ENCODE measurements around the gene RACK1. TPM values are rescaled to one million over a fixed set of nuclear protein-coding genes. Genes with fewer than 3 reads are reported as not detected.

RACK1 gene
- total and polyA plus RNA-seq, 2 experiments from 2014 or later, result 2,372 to 4,798 TPM

GRCh38 chr5:181212934-181213333 lies 30.8 kb downstream of the RACK1 start:
- DNase-seq (ENCODE audit: low spot score), result no peak
- no peaks in the 10 kb centered on the region for H3K36me3 Mint-ChIP-seq (ENCODE audit: low read depth)

More at GRCh38 chr5:181212934-181213333, 30.8 kb downstream of the RACK1 start:
- no peaks in the 10 kb centered on the region; the same call in 1 of the 2 replicates for H4K20me1 ChIP-seq (replicated peaks; ENCODE audit: insufficient read depth)
- ATAC-seq, result no peak
- H2AFZ ChIP-seq, result no peak overlapping the region
- TF ChIP-seq ZNF114 (CRISPR knock-in tag; IDR thresholded peaks at IDR 0.05), result no peak
- TF ChIP-seq ZNF331 (CRISPR knock-in tag; IDR thresholded peaks at IDR 0.05; ENCODE audit: low read depth), result no peak
- no peak for TF ChIP-seq POLR2AphosphoS5 (IDR thresholded peaks at IDR 0.05; ENCODE audit: low read depth)
- no peak for TF ChIP-seq CTCF (conservative IDR thresholded peaks at IDR 0.05; ENCODE audit: low read depth in 2 of 2)
- TF ChIP-seq CREB1 (CRISPR knock-in tag; IDR thresholded peaks at IDR 0.05; ENCODE audit: low read depth), result no peak
- no peak for TF ChIP-seq ETS1 (IDR thresholded peaks at IDR 0.05)
- no peak for TF ChIP-seq STAT1 (IDR thresholded peaks at IDR 0.05; ENCODE audit: unreplicated experiment)
- TF ChIP-seq EZH2 (IDR thresholded peaks at IDR 0.05; ENCODE audit: low read depth, unreplicated experiment), result no peak
- TF ChIP-seq NANOG (IDR thresholded peaks at IDR 0.05; ENCODE audit: borderline replicate concordance), result no peak
- TF ChIP-seq REST (IDR thresholded peaks at IDR 0.05; ENCODE audit: unreplicated experiment), result no peak
- no peak for TF ChIP-seq ZNF462 (CRISPR knock-in tag; IDR thresholded peaks at IDR 0.05)
- no peak for TF ChIP-seq JUNB (IDR thresholded peaks at IDR 0.05; ENCODE audit: unreplicated experiment)
- no peak for TF ChIP-seq EZH2phosphoT487 (IDR thresholded peaks at IDR 0.05; ENCODE audit: unreplicated experiment)
- peaks cover 12% of the 10 kb centered on the region for H3K27me3 ChIP-seq (ENCODE audit: insufficient read depth)
- no peaks in the 10 kb centered on the region for H3K36me3 ChIP-seq (ENCODE audit: insufficient read depth)
- no peak overlapping the region for H3K27ac ChIP-seq (ENCODE audit: low read depth)
- no peak overlapping the region for H3K4me2 ChIP-seq
- H3K79me2 ChIP-seq (replicated peaks; ENCODE audit: insufficient read depth), result no peaks in the 10 kb centered on the region
- peaks cover 3% of the 10 kb centered on the region; the same call in 1 of the 2 replicates for H3K4me1 ChIP-seq (ENCODE audit: insufficient read depth)
- Mint-ChIP-seq H3K4me3 (no peak overlapping the region), H3K4me1 (peaks cover 8% of the 10 kb centered on the region), H3K9me3 (no peaks in the 10 kb centered on the region; the same call in 2 of the 3 replicates), H3K27ac (no peak overlapping the region), H3K27me3 (ENCODE audit: insufficient read depth, low read depth, poor library complexity) (peaks cover 23% of the 10 kb centered on the region)
- H3K4me3 ChIP-seq, result no peak overlapping the region
- H3F3A ChIP-seq (replicated peaks; ENCODE audit: low read depth), result peaks cover 12% of the 10 kb centered on the region
- H3K9me2 ChIP-seq (ENCODE audit: insufficient read depth), result no peaks in the 10 kb centered on the region

Measured in GM23338 (cell line).